ENCODE data around the gene DHRS7C. TPM values are rescaled to one million over a fixed set of nuclear protein-coding genes. Genes with fewer than 3 reads are reported as not detected.

The DHRS7C gene
- total RNA-seq, 2 donors from 2014 or later: not detected

- no peak overlapping the region for H3K4me3 ChIP-seq
- ATAC-seq (ENCODE audit: insufficient number of reproducible peaks, low FRiP score, low read depth) (no peak), DNase-seq (ENCODE audit: low spot score) (no peak)
- no peaks in the 10 kb centered on the region for H3K9me3 ChIP-seq
- TF ChIP-seq CTCF (IDR thresholded peaks at IDR 0.05): no peak
- no peaks in the 10 kb centered on the region for H3K27me3 ChIP-seq (replicated peaks; ENCODE audit: insufficient read depth)
- H3K4me1 ChIP-seq (ENCODE audit: control insufficient read depth in 1 of 2, low read depth in 2 of 2): no peaks in the 10 kb centered on the region
- no peaks in the 10 kb centered on the region for H3K36me3 ChIP-seq
- H3K27ac ChIP-seq: no peak overlapping the region
Observed at GRCh38 chr17:9801505-9801904, 10.1 kb upstream of the DHRS7C start.

GRCh38 chr17:9798724-9799123 lies 7.3 kb upstream of the DHRS7C start:
- ATAC-seq (ENCODE audit: insufficient number of reproducible peaks, low FRiP score, low read depth) (no peak), DNase-seq (ENCODE audit: low spot score) (no peak)
- no peak overlapping the region for H3K27ac ChIP-seq
- no peaks in the 10 kb centered on the region for H3K36me3 ChIP-seq
- no peaks in the 10 kb centered on the region for H3K4me1 ChIP-seq (ENCODE audit: control insufficient read depth in 1 of 2, low read depth in 2 of 2)
- no peaks in the 10 kb centered on the region for H3K27me3 ChIP-seq (replicated peaks; ENCODE audit: insufficient read depth)
- TF ChIP-seq CTCF (IDR thresholded peaks at IDR 0.05): no peak
- H3K4me3 ChIP-seq: no peak overlapping the region
- no peaks in the 10 kb centered on the region for H3K9me3 ChIP-seq

GRCh38 chr17:9798008-9798407 lies 6.6 kb upstream of the DHRS7C start:
- no peak overlapping the region for H3K27ac ChIP-seq
- H3K4me3 ChIP-seq: no peak overlapping the region
- H3K27me3 ChIP-seq (replicated peaks; ENCODE audit: insufficient read depth): no peaks in the 10 kb centered on the region
- ATAC-seq (ENCODE audit: insufficient number of reproducible peaks, low FRiP score, low read depth): no peak
- no peaks in the 10 kb centered on the region for H3K4me1 ChIP-seq (ENCODE audit: control insufficient read depth in 1 of 2, low read depth in 2 of 2)
- DNase-seq (ENCODE audit: low spot score): no peak
- no peaks in the 10 kb centered on the region for H3K36me3 ChIP-seq
- no peak for TF ChIP-seq CTCF (IDR thresholded peaks at IDR 0.05)
- no peaks in the 10 kb centered on the region for H3K9me3 ChIP-seq

- Histone ChIP-seq H3K36me3 (no peaks in the 10 kb centered on the region), H3K4me3 (no peak overlapping the region), H3K27ac (no peak overlapping the region), H3K27me3 (replicated peaks; ENCODE audit: insufficient read depth) (no peaks in the 10 kb centered on the region), H3K9me3 (no peaks in the 10 kb centered on the region), H3K4me1 (ENCODE audit: control insufficient read depth in 1 of 2, low read depth in 2 of 2) (peaks cover 0 to 7% of the 10 kb centered on the region in 2 donors)
- ATAC-seq (ENCODE audit: insufficient number of reproducible peaks, low FRiP score, low read depth) (no peak), DNase-seq (ENCODE audit: low spot score) (no peak)
- no peak for TF ChIP-seq CTCF (IDR thresholded peaks at IDR 0.05)
Observed at GRCh38 chr17:9792181-9792840, 919 bp upstream of the DHRS7C start.

- no peaks in the 10 kb centered on the region for H3K9me3 ChIP-seq
- H3K27me3 ChIP-seq (replicated peaks; ENCODE audit: insufficient read depth): no peaks in the 10 kb centered on the region
- no peak overlapping the region for H3K4me3 ChIP-seq
- no peaks in the 10 kb centered on the region for H3K36me3 ChIP-seq
- TF ChIP-seq CTCF (IDR thresholded peaks at IDR 0.05): no peak
- H3K27ac ChIP-seq: no peak overlapping the region
- DNase-seq (ENCODE audit: low spot score): no peak
- peaks cover 0 to 7% of the 10 kb centered on the region in 2 donors for H3K4me1 ChIP-seq (ENCODE audit: control insufficient read depth in 1 of 2, low read depth in 2 of 2)
- ATAC-seq (ENCODE audit: insufficient number of reproducible peaks, low FRiP score, low read depth): no peak
Observed at GRCh38 chr17:9790316-9790715, 1.1 kb downstream of the DHRS7C start.
